Globus pallidus (tissue), 1 donor: ENCODE data around the gene ALOX15B.
"Not testable (repeated sequence)": the region's sequence is repeated elsewhere in the genome, so short reads cannot be mapped to it uniquely, and the experiment has no call there.

Experiments used
- DNase-seq: peaks from one replicate; pipeline ENCODE4 v3.0.0-alpha.2; 2015; ENCODE audit warnings: low spot score

The ALOX15B gene

GRCh38 chr17:8062807-8063483 is 24.1 kb downstream of the ALOX15B start:
- DNase-seq, result no peak

- no peak for DNase-seq
Observed at GRCh38 chr17:8063761-8064534, 25.1 kb downstream of the ALOX15B start.

GRCh38 chr17:8064561-8065019 is 25.7 kb downstream of the ALOX15B start:
- no peak for DNase-seq

GRCh38 chr17:8066841-8067775 is 28.2 kb downstream of the ALOX15B start:
- DNase-seq, result no peak

GRCh38 chr17:8067806-8068205 is 28.9 kb downstream of the ALOX15B start:
- DNase-seq, result no peak

GRCh38 chr17:8068736-8069586 is 30.1 kb downstream of the ALOX15B start:
- DNase-seq, result no peak

- no peak for DNase-seq
Observed at GRCh38 chr17:8069587-8069860, 30.7 kb downstream of the ALOX15B start.

- DNase-seq, result no peak
Observed at GRCh38 chr17:8071496-8071895, 32.6 kb downstream of the ALOX15B start.

- no peak for DNase-seq
Observed at GRCh38 chr17:8072341-8072728, 33.5 kb downstream of the ALOX15B start.

- DNase-seq, result no peak
Observed at GRCh38 chr17:8072729-8073461, 34.0 kb downstream of the ALOX15B start.

GRCh38 chr17:8073627-8074484 is 35.0 kb downstream of the ALOX15B start:
- DNase-seq, result peak; percentile 35

- DNase-seq, result no peak
Observed at GRCh38 chr17:8074554-8074953, 35.7 kb downstream of the ALOX15B start.

GRCh38 chr17:8075081-8075480 is 36.2 kb downstream of the ALOX15B start:
- no peak for DNase-seq

GRCh38 chr17:8075574-8076342 is 36.9 kb downstream of the ALOX15B start:
- no peak for DNase-seq

GRCh38 chr17:8076502-8077266 is 37.8 kb downstream of the ALOX15B start:
- no peak for DNase-seq

- not testable (repeated sequence) for DNase-seq
Observed at GRCh38 chr17:8077939-8078338, 39.1 kb downstream of the ALOX15B start.

GRCh38 chr17:8079291-8080207 is 40.7 kb downstream of the ALOX15B start:
- peak; percentile 48 for DNase-seq
